A549 (cell line): ENCODE results near the gene LOXL4. TPM values are rescaled to one million over a fixed set of nuclear protein-coding genes. Genes with fewer than 3 reads are reported as not detected.

Experiments
- ATAC-seq, 2 experiments: fragments of 200-7000 bp in 1 of 2; fragments of >200 bp in 1 of 2; cut with Nextera tagmentation in 1 of 2; cut with Tn5 transposase in 1 of 2; 3 replicates each; pipeline versions ENCODE4 v1.8.0 to v1.9.1; 2018 to 2020; ENCODE audit warnings: mild to moderate bottlenecking in 1 of 2, moderate library complexity in 1 of 2
- CTCF ChIA-PET: fragments of 300-600 bp; sonication (Branson Sonifier 250); formaldehyde crosslinking; extraction: SDS; loops from one replicate; lab custom pipeline; 2021; ENCODE audit warnings: antibody characterized with exemption, inconsistent platforms; lab: Yijun Ruan, JAX
- POLR2A ChIA-PET: fragments of 350-600 bp; formaldehyde crosslinking; extraction: SDS; loops from one replicate; lab custom pipeline; 2021; ENCODE audit warnings: antibody characterized with exemption, inconsistent platforms; lab: Yijun Ruan, JAX
- DNase-seq, 2 experiments: peaks; one replicate each; pipeline versions ENCODE4 v3.0.0 to v3.0.0-alpha.2; 2011 to 2016; ENCODE audit warnings: low read depth in 1 of 2, low spot score in 1 of 2
- FAIRE-seq: peaks from 2 replicates; lab custom pipeline; 2011; peaks lifted over from hg19 to GRCh38; lab: Jason Lieb, UNC
- H3K27ac ChIP-seq, 2 experiments: fragments of >200 bp; sonication (Bioruptor Twin); formaldehyde crosslinking; 3 replicates each; pipeline ENCODE4 v1.5.1; 2016 to 2017
- H3K4me1 ChIP-seq: fragments of >200 bp; sonication (Bioruptor Twin); formaldehyde crosslinking; 3 replicates; pipeline ENCODE4 v1.6.1; 2016
- H3K4me2 ChIP-seq: fragments of >200 bp; sonication (Bioruptor Twin); formaldehyde crosslinking; 3 replicates; pipeline ENCODE4 v1.6.1; 2016
- H3K4me3 ChIP-seq: fragments of >200 bp; sonication (Bioruptor Twin); formaldehyde crosslinking; 3 replicates; pipeline ENCODE4 v1.5.1; 2016
- H3K9me3 ChIP-seq: fragments of >200 bp; sonication (Bioruptor Twin); formaldehyde crosslinking; 3 replicates; pipeline ENCODE4 v1.6.1; 2016
- BHLHE40 ChIP-seq: IDR thresholded peaks from 2 replicates; pipeline ENCODE4 v1.6.1; 2012; ENCODE audit warnings: low read depth, low read length, inconsistent platforms
- CBX2 ChIP-seq: fragments of 200-600 bp; sonication (generic); IDR thresholded peaks from 2 replicates; pipeline ENCODE4 v1.6.1; 2016; ENCODE audit warnings: low read depth, mild to moderate bottlenecking, borderline replicate concordance
- CEBPB ChIP-seq, 2 experiments: fragments of >200 bp in 1 of 2; sonication (Bioruptor Twin) in 1 of 2; formaldehyde crosslinking in 1 of 2; IDR thresholded peaks; 2 replicates each; pipeline ENCODE4 v1.6.1; 2012 to 2016
- CHD2 ChIP-seq: fragments of 150-350 bp; IDR thresholded peaks from 2 replicates; pipeline ENCODE4 v1.6.1; 2014; ENCODE audit warnings: low read length; ENCODE audit not compliant: partially characterized antibody
- CTCF ChIP-seq: fragments of >200 bp; sonication (Bioruptor Twin); formaldehyde crosslinking; IDR thresholded peaks from 3 replicates; pipeline ENCODE4 v1.5.1; 2016
- FOSB ChIP-seq: fragments of 250-450 bp; sonication (Bioruptor Pico); IDR thresholded peaks from 2 replicates; pipeline ENCODE4 v1.5.0; 2020; ENCODE audit warnings: mild to moderate bottlenecking, moderate library complexity
- FOSL2 ChIP-seq, 2 experiments: fragments of 450-650 bp in 1 of 2; fragments of >200 bp in 1 of 2; sonication (Bioruptor Twin) in 1 of 2; formaldehyde crosslinking; IDR thresholded peaks; 2 replicates each; pipeline versions ENCODE4 v1.5.0 to v1.6.1; 2016 to 2020; ENCODE audit warnings: mild to moderate bottlenecking in 1 of 2, moderate library complexity in 1 of 2
- FOXS1 ChIP-seq: fragments of 250-450 bp; sonication (Bioruptor Pico); IDR thresholded peaks from 2 replicates; pipeline ENCODE4 v1.5.0; 2020; ENCODE audit warnings: mild to moderate bottlenecking, moderate library complexity
- HMGXB4 ChIP-seq: fragments of 250-450 bp; sonication (Bioruptor Pico); IDR thresholded peaks from 2 replicates; pipeline ENCODE4 v1.5.0; 2021; ENCODE audit warnings: mild to moderate bottlenecking, moderate library complexity, borderline replicate concordance
- JUNB ChIP-seq: fragments of >200 bp; sonication (Bioruptor Twin); formaldehyde crosslinking; IDR thresholded peaks from 2 replicates; pipeline ENCODE4 v1.6.1; 2016
- POLR2A ChIP-seq: IDR thresholded peaks from 2 replicates; pipeline ENCODE4 v1.6.1; 2012; ENCODE audit warnings: mild to moderate bottlenecking, low read length
- RCOR1 ChIP-seq: fragments of 150-350 bp; IDR thresholded peaks from 2 replicates; pipeline ENCODE4 v1.6.1; 2014; ENCODE audit warnings: antibody characterized with exemption, low read length, low read depth
- SREBF2 ChIP-seq: fragments of 450-650 bp; IDR thresholded peaks from 2 replicates; pipeline ENCODE4 v1.6.1; 2014; ENCODE audit warnings: mild to moderate bottlenecking, moderate library complexity
- USF2 ChIP-seq: fragments of 450-650 bp; IDR thresholded peaks from 2 replicates; pipeline ENCODE4 v1.6.1; 2014; ENCODE audit warnings: antibody characterized with exemption
- ZFP36 ChIP-seq: fragments of 450-650 bp; IDR thresholded peaks from 2 replicates; pipeline ENCODE4 v1.6.1; 2014; ENCODE audit warnings: borderline replicate concordance; ENCODE audit not compliant: partially characterized antibody
- ZSCAN20 ChIP-seq: fragments of 250-450 bp; sonication (Bioruptor Pico); IDR thresholded peaks from 2 replicates; pipeline ENCODE4 v1.8.0; 2022; ENCODE audit warnings: mild to moderate bottlenecking, moderate library complexity
- WGBS: methylation state at CpG from one replicate; pipeline ENCODE4 v1.1.6; 2017; ENCODE audit errors: missing lambda C conversion rate; 5-methylcytosine and 5-hydroxymethylcytosine counted together
- polyA plus RNA-seq, 4 experiments: library from polyadenylated mRNA; depleted of rRNA in 3 of 4; stranded (reverse); fragments of >200 nt; fragmentation: RNase III in 1 of 4; extraction: RNeasy Plus Mini Kit Qiagen cat#74134 plus additional on column Dnase treatment in 1 of 4; gene quantifications; 2 replicates in 3 of 4; 3 replicates in 1 of 4; pipeline ENCODE4 v1.2.3, GENCODE V29; 2011 to 2017

The LOXL4 gene
- polyA plus RNA-seq, 2 of the 4 experiments (the other 2 are of a cell fraction) = 1.6 to 2.1 TPM

GRCh38 chr10:98307916-98308541 lies 40.0 kb upstream of the LOXL4 start:
- Histone ChIP-seq H3K27ac (no peak overlapping the region), H3K4me3 (no peak overlapping the region), H3K9me3 (no peaks in the 10 kb centered on the region), H3K4me2 (no peak overlapping the region), H3K4me1 (no peaks in the 10 kb centered on the region)
- DNase-seq = no peak
- FAIRE-seq = no peak
- ChIA-PET CTCF (interaction anchor here (0.6 to 3.8 kb wide), 9 partner anchors 8 to 284 kb away, joined by 3 to 68 read pairs (median 21); no protein-coding TSS in a partner anchor), POLR2A (no interaction called here)
- TF ChIP-seq POLR2A (no peak), USF2 (no peak), CHD2 (no peak), HMGXB4 (CRISPR knock-in tag) (no peak), FOSL2 (IDR thresholded peaks at IDR 0.05) (no peak), FOSL2 (CRISPR knock-in tag; IDR thresholded peaks at IDR 0.05) (no peak), FOSB (no peak), BHLHE40 (no peak), RCOR1 (no peak), SREBF2 (no peak), JUNB (no peak), ZSCAN20 (CRISPR knock-in tag) (no peak), ZFP36 (no peak), FOXS1 (CRISPR knock-in tag) (no peak)
- WGBS = 64% methylated on average over 11 of the region's 11 CpGs
- ATAC-seq = no peak

- DNase-seq = no peak
- ChIA-PET POLR2A (no interaction called here), CTCF (interaction anchor here (0.8 to 1.4 kb wide), 4 partner anchors 31 to 392 kb away, joined by 3 to 9 read pairs (median 3); no protein-coding TSS in a partner anchor)
- FAIRE-seq = no peak
- no peak overlapping the region for H3K4me3 ChIP-seq
- H3K4me1 ChIP-seq = no peaks in the 10 kb centered on the region
- H3K4me2 ChIP-seq = no peak overlapping the region
- no peak overlapping the region for H3K27ac ChIP-seq
- H3K9me3 ChIP-seq = no peaks in the 10 kb centered on the region
- 1% methylated on average over 4 of the region's 4 CpGs for WGBS
- no peak for ATAC-seq
- no peak for TF ChIP-seq CEBPB (IDR thresholded peaks at IDR 0.05)
- TF ChIP-seq FOXS1 (CRISPR knock-in tag) = no peak
- TF ChIP-seq CTCF = no peak
Measured at GRCh38 chr10:98306501-98306900, 38.5 kb upstream of the LOXL4 start.

GRCh38 chr10:98303569-98303968 lies 35.6 kb upstream of the LOXL4 start:
- ATAC-seq = no peak; a peak in 1 of 6 replicates
- DNase-seq = no peak
- no peak for TF ChIP-seq CBX2
- TF ChIP-seq, all 56 proteins: peak for 0
- H3K4me2 ChIP-seq = no peak overlapping the region
- no peak overlapping the region for H3K27ac ChIP-seq
- no peaks in the 10 kb centered on the region for H3K9me3 ChIP-seq
- CTCF ChIA-PET = interaction anchor here (1.2 to 1.5 kb wide), 2 partner anchors 10 to 61 kb away, joined by 5 to 6 read pairs; no protein-coding TSS in a partner anchor
- no peaks in the 10 kb centered on the region for H3K4me1 ChIP-seq
- no peak for FAIRE-seq
- no peak overlapping the region for H3K4me3 ChIP-seq
- POLR2A ChIA-PET = no interaction called here
